Lung microvascular endothelial cell (primary cell): Measurements from ENCODE around the gene DEF6. TPM values are rescaled to one million over a fixed set of nuclear protein-coding genes. Genes with fewer than 3 reads are reported as not detected.

Experiments used
- total RNA-seq: library from RNA; depleted of rRNA; stranded (reverse); fragments of >200 nt; gene quantifications from 2 replicates; pipeline ENCODE4 v1.2.1, GENCODE V29; 2014

DEF6 gene
- total RNA-seq, 1 donor from 2014 or later = 0.20 TPM

Other genes with a start within 250 kb of the DEF6 start
- not detected in 2 replicates for gene TCP11, start 156.5 kb upstream of the DEF6 start, total RNA-seq
- gene SCUBE3, start 83.9 kb upstream of the DEF6 start, total RNA-seq = 0.60 and 0.87 TPM in 2 replicates
- gene ZNF76, start 38.1 kb upstream of the DEF6 start, total RNA-seq = 15.9 and 21.0 TPM in 2 replicates
- gene PPARD, start 44.7 kb downstream of the DEF6 start, total RNA-seq = 5.4 and 9.5 TPM in 2 replicates
- 8.7 and 12.7 TPM in 2 replicates for gene FANCE, start 154.5 kb downstream of the DEF6 start, total RNA-seq
- 1,551 and 1,794 TPM in 2 replicates for gene RPL10A, start 170.6 kb downstream of the DEF6 start, total RNA-seq
- 0.20 and 0.22 TPM in 2 replicates for gene TEAD3, start 199.3 kb downstream of the DEF6 start, total RNA-seq
- gene TULP1, start 215.1 kb downstream of the DEF6 start, total RNA-seq = not detected in 2 replicates